ENCODE measurements around the gene SLC2A13.

GRCh38 chr12:40031965-40032364 is 73.9 kb downstream of the SLC2A13 start:
- no peak for TF ChIP-seq POLR2A (IDR thresholded peaks at IDR 0.05)
- TF ChIP-seq, protein P1, sequence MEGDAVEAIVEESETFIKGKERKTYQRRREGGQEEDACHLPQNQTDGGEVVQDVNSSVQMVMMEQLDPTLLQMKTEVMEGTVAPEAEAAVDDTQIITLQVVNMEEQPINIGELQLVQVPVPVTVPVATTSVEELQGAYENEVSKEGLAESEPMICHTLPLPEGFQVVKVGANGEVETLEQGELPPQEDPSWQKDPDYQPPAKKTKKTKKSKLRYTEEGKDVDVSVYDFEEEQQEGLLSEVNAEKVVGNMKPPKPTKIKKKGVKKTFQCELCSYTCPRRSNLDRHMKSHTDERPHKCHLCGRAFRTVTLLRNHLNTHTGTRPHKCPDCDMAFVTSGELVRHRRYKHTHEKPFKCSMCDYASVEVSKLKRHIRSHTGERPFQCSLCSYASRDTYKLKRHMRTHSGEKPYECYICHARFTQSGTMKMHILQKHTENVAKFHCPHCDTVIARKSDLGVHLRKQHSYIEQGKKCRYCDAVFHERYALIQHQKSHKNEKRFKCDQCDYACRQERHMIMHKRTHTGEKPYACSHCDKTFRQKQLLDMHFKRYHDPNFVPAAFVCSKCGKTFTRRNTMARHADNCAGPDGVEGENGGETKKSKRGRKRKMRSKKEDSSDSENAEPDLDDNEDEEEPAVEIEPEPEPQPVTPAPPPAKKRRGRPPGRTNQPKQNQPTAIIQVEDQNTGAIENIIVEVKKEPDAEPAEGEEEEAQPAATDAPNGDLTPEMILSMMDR (IDR thresholded peaks at IDR 0.05 in 4 of 5, conservative IDR thresholded peaks at IDR 0.05 in 1 of 5), result no peak
